ENCODE results near the gene CAMKK2.
"Not testable (repeated sequence)": the region's sequence is repeated elsewhere in the genome, so short reads cannot be mapped to it uniquely, and the experiment has no call there.

The CAMKK2 gene

GRCh38 chr12:121284551-121285390 lies 11.7 kb downstream of the CAMKK2 start:
- DNase-seq (ENCODE audit: extremely low read depth, insufficient read length), result no peak
- Histone ChIP-seq H3K36me3 (ENCODE audit: control insufficient read depth, insufficient read depth, low read length) (peaks cover 3% of the 10 kb centered on the region), H3K4me3 (replicated peaks; ENCODE audit: low read depth, low read length) (no peak overlapping the region), H3K27me3 (replicated peaks; ENCODE audit: control insufficient read depth, insufficient read depth, low read length) (no peaks in the 10 kb centered on the region)
- TF ChIP-seq CTCF (IDR thresholded peaks at IDR 0.05; ENCODE audit: insufficient read depth, low read length, poor library complexity, severe bottlenecking), result no peak

- TF ChIP-seq CTCF (IDR thresholded peaks at IDR 0.05; ENCODE audit: insufficient read depth, low read length, poor library complexity, severe bottlenecking), result no peak
- DNase-seq (ENCODE audit: extremely low read depth, insufficient read length), result no peak
- no peaks in the 10 kb centered on the region for H3K27me3 ChIP-seq (replicated peaks; ENCODE audit: control insufficient read depth, insufficient read depth, low read length)
- peaks cover 3% of the 10 kb centered on the region for H3K36me3 ChIP-seq (ENCODE audit: control insufficient read depth, insufficient read depth, low read length)
- no peak overlapping the region for H3K4me3 ChIP-seq (replicated peaks; ENCODE audit: low read depth, low read length)
Measured at GRCh38 chr12:121283841-121284240, 12.7 kb downstream of the CAMKK2 start.

GRCh38 chr12:121283388-121283787 lies 13.1 kb downstream of the CAMKK2 start:
- Histone ChIP-seq H3K4me3 (replicated peaks; ENCODE audit: low read depth, low read length) (no peak overlapping the region), H3K36me3 (ENCODE audit: control insufficient read depth, insufficient read depth, low read length) (peaks cover 3% of the 10 kb centered on the region), H3K27me3 (replicated peaks; ENCODE audit: control insufficient read depth, insufficient read depth, low read length) (no peaks in the 10 kb centered on the region)
- no peak for TF ChIP-seq CTCF (IDR thresholded peaks at IDR 0.05; ENCODE audit: insufficient read depth, low read length, poor library complexity, severe bottlenecking)
- no peak for DNase-seq (ENCODE audit: extremely low read depth, insufficient read length)

- H3K27me3 ChIP-seq (replicated peaks; ENCODE audit: control insufficient read depth, insufficient read depth, low read length); H3K4me3 ChIP-seq (replicated peaks; ENCODE audit: low read depth, low read length); DNase-seq (ENCODE audit: extremely low read depth, insufficient read length); H3K36me3 ChIP-seq (ENCODE audit: control insufficient read depth, insufficient read depth, low read length): not testable (repeated sequence)
Measured at GRCh38 chr12:121282910-121283309, 13.6 kb downstream of the CAMKK2 start.

- Histone ChIP-seq H3K27me3 (replicated peaks; ENCODE audit: control insufficient read depth, insufficient read depth, low read length) (no peaks in the 10 kb centered on the region), H3K4me3 (replicated peaks; ENCODE audit: low read depth, low read length) (no peak overlapping the region), H3K36me3 (ENCODE audit: control insufficient read depth, insufficient read depth, low read length) (peaks cover 3% of the 10 kb centered on the region)
- no peak for DNase-seq (ENCODE audit: extremely low read depth, insufficient read length)
- no peak for TF ChIP-seq CTCF (IDR thresholded peaks at IDR 0.05; ENCODE audit: insufficient read depth, low read length, poor library complexity, severe bottlenecking)
Measured at GRCh38 chr12:121282072-121282742, 14.3 kb downstream of the CAMKK2 start.

GRCh38 chr12:121281116-121281515 lies 15.4 kb downstream of the CAMKK2 start:
- H3K36me3 ChIP-seq (ENCODE audit: control insufficient read depth, insufficient read depth, low read length); H3K27me3 ChIP-seq (replicated peaks; ENCODE audit: control insufficient read depth, insufficient read depth, low read length); DNase-seq (ENCODE audit: extremely low read depth, insufficient read length); H3K4me3 ChIP-seq (replicated peaks; ENCODE audit: low read depth, low read length): not testable (repeated sequence)

- H3K36me3 ChIP-seq (ENCODE audit: control insufficient read depth, insufficient read depth, low read length); H3K27me3 ChIP-seq (replicated peaks; ENCODE audit: control insufficient read depth, insufficient read depth, low read length); H3K4me3 ChIP-seq (replicated peaks; ENCODE audit: low read depth, low read length); DNase-seq (ENCODE audit: extremely low read depth, insufficient read length): not testable (repeated sequence)
Measured at GRCh38 chr12:121280531-121280930, 16.0 kb downstream of the CAMKK2 start.
